Measurements from ENCODE around the gene EAF1. TPM values are rescaled to one million over a fixed set of nuclear protein-coding genes. Genes with fewer than 3 reads are reported as not detected.

The EAF1 gene
- total and polyA plus RNA-seq, 2 experiments from 2014 or later = 9.4 to 45.4 TPM

DNA sequence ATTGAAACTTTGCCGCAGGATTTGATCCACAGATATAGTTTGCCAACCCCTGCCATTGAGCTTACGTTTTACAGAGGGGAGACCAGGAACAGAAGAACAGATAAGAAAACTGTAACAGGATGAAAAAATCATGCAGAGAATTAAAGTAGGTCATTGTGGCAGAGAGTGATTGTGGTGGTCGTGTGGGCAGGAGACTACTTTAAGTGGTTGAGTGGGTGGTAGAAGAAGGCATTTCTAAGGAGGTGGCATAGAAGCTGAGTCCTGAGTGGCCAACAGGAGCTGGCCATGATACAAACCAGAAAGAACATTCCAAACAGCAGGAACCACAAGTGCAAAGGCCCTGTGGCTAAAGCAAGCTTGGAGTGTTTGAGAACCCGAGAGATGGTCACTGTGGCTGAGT, 59.6 kb downstream of the EAF1 start (continued):
- no peak for TF ChIP-seq NANOG (IDR thresholded peaks at IDR 0.05; ENCODE audit: borderline replicate concordance)
- TF ChIP-seq JUNB (IDR thresholded peaks at IDR 0.05; ENCODE audit: unreplicated experiment) = no peak
- TF ChIP-seq, protein P1, sequence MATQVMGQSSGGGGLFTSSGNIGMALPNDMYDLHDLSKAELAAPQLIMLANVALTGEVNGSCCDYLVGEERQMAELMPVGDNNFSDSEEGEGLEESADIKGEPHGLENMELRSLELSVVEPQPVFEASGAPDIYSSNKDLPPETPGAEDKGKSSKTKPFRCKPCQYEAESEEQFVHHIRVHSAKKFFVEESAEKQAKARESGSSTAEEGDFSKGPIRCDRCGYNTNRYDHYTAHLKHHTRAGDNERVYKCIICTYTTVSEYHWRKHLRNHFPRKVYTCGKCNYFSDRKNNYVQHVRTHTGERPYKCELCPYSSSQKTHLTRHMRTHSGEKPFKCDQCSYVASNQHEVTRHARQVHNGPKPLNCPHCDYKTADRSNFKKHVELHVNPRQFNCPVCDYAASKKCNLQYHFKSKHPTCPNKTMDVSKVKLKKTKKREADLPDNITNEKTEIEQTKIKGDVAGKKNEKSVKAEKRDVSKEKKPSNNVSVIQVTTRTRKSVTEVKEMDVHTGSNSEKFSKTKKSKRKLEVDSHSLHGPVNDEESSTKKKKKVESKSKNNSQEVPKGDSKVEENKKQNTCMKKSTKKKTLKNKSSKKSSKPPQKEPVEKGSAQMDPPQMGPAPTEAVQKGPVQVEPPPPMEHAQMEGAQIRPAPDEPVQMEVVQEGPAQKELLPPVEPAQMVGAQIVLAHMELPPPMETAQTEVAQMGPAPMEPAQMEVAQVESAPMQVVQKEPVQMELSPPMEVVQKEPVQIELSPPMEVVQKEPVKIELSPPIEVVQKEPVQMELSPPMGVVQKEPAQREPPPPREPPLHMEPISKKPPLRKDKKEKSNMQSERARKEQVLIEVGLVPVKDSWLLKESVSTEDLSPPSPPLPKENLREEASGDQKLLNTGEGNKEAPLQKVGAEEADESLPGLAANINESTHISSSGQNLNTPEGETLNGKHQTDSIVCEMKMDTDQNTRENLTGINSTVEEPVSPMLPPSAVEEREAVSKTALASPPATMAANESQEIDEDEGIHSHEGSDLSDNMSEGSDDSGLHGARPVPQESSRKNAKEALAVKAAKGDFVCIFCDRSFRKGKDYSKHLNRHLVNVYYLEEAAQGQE (IDR thresholded peaks at IDR 0.05; ENCODE audit: unreplicated experiment) = no peak
- no peak for TF ChIP-seq EZH2 (IDR thresholded peaks at IDR 0.05; ENCODE audit: low read depth, unreplicated experiment)
- TF ChIP-seq, protein P2, sequence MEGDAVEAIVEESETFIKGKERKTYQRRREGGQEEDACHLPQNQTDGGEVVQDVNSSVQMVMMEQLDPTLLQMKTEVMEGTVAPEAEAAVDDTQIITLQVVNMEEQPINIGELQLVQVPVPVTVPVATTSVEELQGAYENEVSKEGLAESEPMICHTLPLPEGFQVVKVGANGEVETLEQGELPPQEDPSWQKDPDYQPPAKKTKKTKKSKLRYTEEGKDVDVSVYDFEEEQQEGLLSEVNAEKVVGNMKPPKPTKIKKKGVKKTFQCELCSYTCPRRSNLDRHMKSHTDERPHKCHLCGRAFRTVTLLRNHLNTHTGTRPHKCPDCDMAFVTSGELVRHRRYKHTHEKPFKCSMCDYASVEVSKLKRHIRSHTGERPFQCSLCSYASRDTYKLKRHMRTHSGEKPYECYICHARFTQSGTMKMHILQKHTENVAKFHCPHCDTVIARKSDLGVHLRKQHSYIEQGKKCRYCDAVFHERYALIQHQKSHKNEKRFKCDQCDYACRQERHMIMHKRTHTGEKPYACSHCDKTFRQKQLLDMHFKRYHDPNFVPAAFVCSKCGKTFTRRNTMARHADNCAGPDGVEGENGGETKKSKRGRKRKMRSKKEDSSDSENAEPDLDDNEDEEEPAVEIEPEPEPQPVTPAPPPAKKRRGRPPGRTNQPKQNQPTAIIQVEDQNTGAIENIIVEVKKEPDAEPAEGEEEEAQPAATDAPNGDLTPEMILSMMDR (conservative IDR thresholded peaks at IDR 0.05; ENCODE audit: low read depth in 2 of 2) = no peak
- no peak for TF ChIP-seq POLR2AphosphoS5 (IDR thresholded peaks at IDR 0.05; ENCODE audit: low read depth)

DNA sequence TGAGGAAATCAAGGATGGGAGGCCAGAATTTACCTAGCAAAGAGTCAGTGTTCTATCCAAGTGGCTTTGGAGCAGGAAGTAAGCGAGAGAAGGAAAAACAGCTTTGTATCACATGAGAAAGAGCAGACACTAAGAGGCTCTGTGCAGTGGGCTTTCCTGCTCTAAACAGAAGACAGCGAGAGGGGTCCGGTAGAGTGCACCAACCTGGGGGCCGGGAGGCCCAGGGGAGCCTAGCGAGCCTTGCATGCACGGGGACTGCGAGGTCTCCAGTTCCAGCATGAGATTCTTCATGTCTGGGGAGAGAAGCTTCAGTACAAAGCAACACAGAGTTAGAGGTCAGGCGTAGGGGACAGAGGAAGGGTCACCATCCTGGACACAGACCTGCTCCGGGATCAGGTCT, 60.6 kb downstream of the EAF1 start:
- Mint-ChIP-seq H3K9me3 (peaks cover 2% of the 10 kb centered on the region; the same call in 1 of the 3 replicates), H3K36me3 (ENCODE audit: low read depth) (no peaks in the 10 kb centered on the region; the same call in 2 of the 3 replicates), H3K27ac (no peak overlapping the region), H3K4me1 (no peaks in the 10 kb centered on the region; the same call in 2 of the 3 replicates), H3K27me3 (ENCODE audit: insufficient read depth, low read depth, poor library complexity) (no peaks in the 10 kb centered on the region), H3K4me3 (no peak overlapping the region)
- Histone ChIP-seq H3K36me3 (ENCODE audit: insufficient read depth) (no peaks in the 10 kb centered on the region), H3K27me3 (ENCODE audit: insufficient read depth) (no peaks in the 10 kb centered on the region), H3K4me3 (no peak overlapping the region), H3K4me1 (ENCODE audit: insufficient read depth) (no peaks in the 10 kb centered on the region), H2AFZ (no peak overlapping the region), H3K4me2 (no peak overlapping the region), H3K27ac (ENCODE audit: low read depth) (no peak overlapping the region), H3F3A (replicated peaks; ENCODE audit: low read depth) (no peaks in the 10 kb centered on the region), H4K20me1 (replicated peaks; ENCODE audit: insufficient read depth) (no peaks in the 10 kb centered on the region), H3K79me2 (replicated peaks; ENCODE audit: insufficient read depth) (no peaks in the 10 kb centered on the region), H3K9me2 (ENCODE audit: insufficient read depth) (peaks cover 3% of the 10 kb centered on the region; the same call in 1 of the 2 replicates)
- ATAC-seq (no peak), DNase-seq (ENCODE audit: low spot score) (no peak)
- TF ChIP-seq CREB1 (CRISPR knock-in tag; IDR thresholded peaks at IDR 0.05; ENCODE audit: low read depth) (no peak), JUNB (IDR thresholded peaks at IDR 0.05; ENCODE audit: unreplicated experiment) (no peak), ZNF114 (CRISPR knock-in tag; IDR thresholded peaks at IDR 0.05) (no peak), STAT1 (IDR thresholded peaks at IDR 0.05; ENCODE audit: unreplicated experiment) (no peak), NANOG (IDR thresholded peaks at IDR 0.05; ENCODE audit: borderline replicate concordance) (no peak), EZH2 (IDR thresholded peaks at IDR 0.05; ENCODE audit: low read depth, unreplicated experiment) (no peak), ZNF331 (CRISPR knock-in tag; IDR thresholded peaks at IDR 0.05; ENCODE audit: low read depth) (no peak)
- TF ChIP-seq, protein P1 (IDR thresholded peaks at IDR 0.05; ENCODE audit: unreplicated experiment) = no peak
- TF ChIP-seq, protein P2 (conservative IDR thresholded peaks at IDR 0.05; ENCODE audit: low read depth in 2 of 2) = no peak
